Liver (tissue), 9 donors: ENCODE data around the gene UNC13D. TPM values are rescaled to one million over a fixed set of nuclear protein-coding genes. Genes with fewer than 3 reads are reported as not detected.
A peak's percentile ranks its signal among the peaks of the same experiment; 100 is the strongest.
"Not testable (repeated sequence)": the region's sequence is repeated elsewhere in the genome, so short reads cannot be mapped to it uniquely, and the experiment has no call there.

Source experiments
- DNase-seq: peaks from one replicate; pipeline ENCODE4 v3.0.0-alpha.2; 2017; ENCODE audit warnings: low spot score
- H3K27ac ChIP-seq, 2 donors: one replicate each; pipeline ENCODE4 v1.7.0; 2013; ENCODE audit warnings: inconsistent platforms in 2 of 2, low read length in 2 of 2, control low read depth in 1 of 2, low read depth in 1 of 2, mild to moderate bottlenecking in 1 of 2
- H3K27me3 ChIP-seq, 4 donors: one replicate each; pipeline versions ENCODE4 v1.6.1 to v1.7.0; 2013; ENCODE audit warnings: low read length in 3 of 4, inconsistent platforms in 1 of 4, mild to moderate bottlenecking in 1 of 4, moderate library complexity in 1 of 4; ENCODE audit not compliant: control insufficient read depth in 4 of 4, insufficient read depth in 4 of 4
- H3K36me3 ChIP-seq, 4 donors: one replicate each; pipeline versions ENCODE4 v1.6.1 to v1.7.0; 2013; ENCODE audit warnings: low read length in 3 of 4, mild to moderate bottlenecking in 3 of 4, low read depth in 1 of 4, moderate library complexity in 1 of 4; ENCODE audit not compliant: control insufficient read depth in 4 of 4, insufficient read depth in 3 of 4
- H3K4me1 ChIP-seq, 4 donors: one replicate each; pipeline versions ENCODE4 v1.6.1 to v1.7.0; 2013; ENCODE audit warnings: low read length in 3 of 4, mild to moderate bottlenecking in 3 of 4, moderate library complexity in 1 of 4; ENCODE audit not compliant: control insufficient read depth in 4 of 4, insufficient read depth in 4 of 4
- H3K4me3 ChIP-seq, 3 donors: one replicate each; pipeline versions ENCODE4 v1.6.1 to v1.7.0; 2013; ENCODE audit warnings: low read length in 3 of 3, control low read depth in 1 of 3, low read depth in 1 of 3, mild to moderate bottlenecking in 1 of 3
- H3K9ac ChIP-seq, 2 donors: one replicate each; pipeline ENCODE4 v1.7.0; 2013; ENCODE audit warnings: low read length in 2 of 2, mild to moderate bottlenecking in 2 of 2, moderate library complexity in 2 of 2, control low read depth in 1 of 2, low read depth in 1 of 2
- H3K9me3 ChIP-seq, 4 donors: one replicate each; pipeline versions ENCODE4 v1.6.1 to v1.7.0; 2013; ENCODE audit warnings: low read length in 3 of 4; ENCODE audit not compliant: control insufficient read depth in 4 of 4
- EGR1 ChIP-seq, 2 donors: IDR thresholded peaks; 2 replicates each; pipeline ENCODE4 v1.6.1; 2016 to 2018; ENCODE audit warnings: antibody characterized with exemption in 2 of 2, low read depth in 2 of 2
- FOXA2 ChIP-seq: IDR thresholded peaks from 2 replicates; pipeline ENCODE4 v1.6.1; 2016; ENCODE audit warnings: antibody characterized with exemption
- GABPA ChIP-seq, 2 donors: IDR thresholded peaks in 1 of 2; conservative IDR thresholded peaks in 1 of 2; 2 replicates each; pipeline ENCODE4 v1.6.1; 2016; ENCODE audit warnings: antibody characterized with exemption in 2 of 2, mild to moderate bottlenecking in 1 of 2, moderate library complexity in 1 of 2
- HNF4A ChIP-seq, 2 donors: conservative IDR thresholded peaks; 2 replicates each; pipeline ENCODE4 v1.6.1; 2016; ENCODE audit warnings: antibody characterized with exemption in 2 of 2, mild to moderate bottlenecking in 2 of 2
- HNF4G ChIP-seq: IDR thresholded peaks from 2 replicates; pipeline ENCODE4 v1.6.1; 2016; ENCODE audit warnings: antibody characterized with exemption
- JUND ChIP-seq, 2 donors: IDR thresholded peaks; 2 replicates each; pipeline ENCODE4 v1.6.1; 2016; ENCODE audit warnings: antibody characterized with exemption in 2 of 2
- MAX ChIP-seq: IDR thresholded peaks from 2 replicates; pipeline ENCODE4 v1.6.1; 2016; ENCODE audit warnings: antibody characterized with exemption
- NR2F2 ChIP-seq: IDR thresholded peaks from 2 replicates; pipeline ENCODE4 v1.6.1; 2016; ENCODE audit warnings: antibody characterized with exemption
- REST ChIP-seq: IDR thresholded peaks from 2 replicates; pipeline ENCODE4 v1.6.1; 2016; ENCODE audit warnings: antibody characterized with exemption, mild to moderate bottlenecking
- RXRA ChIP-seq, 2 donors: IDR thresholded peaks; 2 replicates each; pipeline ENCODE4 v1.6.1; 2017 to 2018; ENCODE audit warnings: antibody characterized with exemption in 2 of 2, mild to moderate bottlenecking in 1 of 2
- SP1 ChIP-seq: IDR thresholded peaks from 2 replicates; pipeline ENCODE4 v1.6.1; 2018; ENCODE audit warnings: antibody characterized with exemption, mild to moderate bottlenecking
- TAF1 ChIP-seq: conservative IDR thresholded peaks from 2 replicates; pipeline ENCODE4 v1.6.1; 2016; ENCODE audit warnings: antibody characterized with exemption, mild to moderate bottlenecking
- YY1 ChIP-seq: IDR thresholded peaks from 2 replicates; pipeline ENCODE4 v1.6.1; 2016; ENCODE audit warnings: antibody characterized with exemption, mild to moderate bottlenecking
- WGBS: extraction: QIAGEN DNeasy Blood & Tissue Kit; methylation state at CpG from one replicate; pipeline ENCODE4 v1.1.7; 2013; 5-methylcytosine and 5-hydroxymethylcytosine counted together
- polyA plus RNA-seq, 2 donors: library from polyadenylated mRNA; stranded (reverse) in 1 of 2; unstranded in 1 of 2; fragments of 200-250 nt in 1 of 2; fragments of >200 nt in 1 of 2; fragmentation: Nextera tagmentation in 1 of 2; extraction: Ambion mirVana in 1 of 2; gene quantifications; one replicate each; pipeline versions ENCODE4 v1.2.1 to v1.2.3, GENCODE V29; 2013 to 2015
- total RNA-seq, 2 donors: library from RNA; depleted of rRNA; stranded (reverse); fragments of >200 nt; gene quantifications; one replicate each; pipeline ENCODE4 v1.2.3, GENCODE V29; 2014
- TF ChIP-seq, protein P1 (sequence below): fragments of 150-350 bp; IDR thresholded peaks from 2 replicates; pipeline ENCODE4 v1.5.1; 2017; ENCODE audit warnings: improper control_type of control experiment, low read depth, low read length; ENCODE audit not compliant: missing input control
- TF ChIP-seq, protein P2 (sequence below): IDR thresholded peaks from 2 replicates; pipeline ENCODE4 v1.6.1; 2016; ENCODE audit warnings: antibody characterized with exemption
- donor health status: healthy.
- donor health status: healthy.
- donor health status: healthy.
- donor health status: healthy.
- donor health status: healthy.

UNC13D gene
- total and polyA plus RNA-seq, 4 donors, result 2.1 to 22.9 (median 7.6) TPM

DNA sequence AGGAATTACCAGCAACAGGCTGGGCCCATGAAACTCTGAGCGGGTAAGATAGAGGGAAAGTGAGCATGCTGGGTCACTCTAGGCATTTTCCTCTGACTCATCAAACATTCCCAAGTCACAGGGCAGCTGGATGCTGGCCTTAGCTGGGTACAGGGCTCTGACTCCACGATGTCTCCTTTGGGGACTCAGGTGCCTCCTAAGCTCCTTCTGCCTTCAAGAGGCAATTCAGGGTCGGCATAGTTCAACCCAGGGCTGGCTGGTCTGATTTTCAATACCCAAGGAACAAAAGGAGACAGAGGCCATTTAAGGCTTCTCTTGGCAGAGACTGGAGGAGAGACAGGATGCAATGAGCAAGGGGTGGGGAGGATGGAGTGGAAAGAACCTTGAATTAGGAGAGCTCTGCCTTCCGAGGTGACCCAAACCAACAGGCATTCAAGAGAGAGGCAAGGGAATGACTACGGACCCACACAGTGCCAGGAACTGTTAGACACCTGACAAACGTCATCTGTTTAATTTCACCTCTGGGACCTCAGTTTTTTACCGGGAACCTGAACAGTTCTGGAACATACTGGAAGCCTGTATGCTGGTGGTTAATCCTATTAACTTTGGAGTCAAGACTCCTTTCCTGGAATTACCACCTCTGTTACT lies 10.0 kb upstream of the UNC13D start (continued):
- TF ChIP-seq, protein P1, sequence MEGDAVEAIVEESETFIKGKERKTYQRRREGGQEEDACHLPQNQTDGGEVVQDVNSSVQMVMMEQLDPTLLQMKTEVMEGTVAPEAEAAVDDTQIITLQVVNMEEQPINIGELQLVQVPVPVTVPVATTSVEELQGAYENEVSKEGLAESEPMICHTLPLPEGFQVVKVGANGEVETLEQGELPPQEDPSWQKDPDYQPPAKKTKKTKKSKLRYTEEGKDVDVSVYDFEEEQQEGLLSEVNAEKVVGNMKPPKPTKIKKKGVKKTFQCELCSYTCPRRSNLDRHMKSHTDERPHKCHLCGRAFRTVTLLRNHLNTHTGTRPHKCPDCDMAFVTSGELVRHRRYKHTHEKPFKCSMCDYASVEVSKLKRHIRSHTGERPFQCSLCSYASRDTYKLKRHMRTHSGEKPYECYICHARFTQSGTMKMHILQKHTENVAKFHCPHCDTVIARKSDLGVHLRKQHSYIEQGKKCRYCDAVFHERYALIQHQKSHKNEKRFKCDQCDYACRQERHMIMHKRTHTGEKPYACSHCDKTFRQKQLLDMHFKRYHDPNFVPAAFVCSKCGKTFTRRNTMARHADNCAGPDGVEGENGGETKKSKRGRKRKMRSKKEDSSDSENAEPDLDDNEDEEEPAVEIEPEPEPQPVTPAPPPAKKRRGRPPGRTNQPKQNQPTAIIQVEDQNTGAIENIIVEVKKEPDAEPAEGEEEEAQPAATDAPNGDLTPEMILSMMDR, result no peak
- peak; percentile 61 for TF ChIP-seq REST

DNA sequence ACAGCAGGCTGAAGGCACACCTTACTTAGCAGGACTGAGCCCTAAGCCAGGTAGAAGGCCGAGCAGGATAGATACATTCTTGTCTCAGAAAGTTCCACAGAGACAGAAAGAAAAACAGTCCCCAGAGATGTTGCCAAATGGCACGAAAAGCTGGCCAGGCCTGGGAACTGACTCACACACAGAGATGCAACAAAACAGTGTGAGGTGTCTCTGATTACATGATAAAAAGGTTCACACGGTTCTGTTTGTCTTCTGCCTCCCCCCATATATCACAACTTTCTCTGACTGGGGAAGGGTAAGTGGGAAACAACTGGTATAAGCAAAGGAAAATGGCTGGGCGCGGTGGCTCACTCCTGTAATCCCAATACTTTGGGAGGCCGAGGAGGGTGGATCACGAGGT lies 9.2 kb upstream of the UNC13D start:
- no peak overlapping the region for H3K4me3 ChIP-seq
- H3K27me3 ChIP-seq, result no peaks in the 10 kb centered on the region
- TF ChIP-seq YY1 (peak; percentile 5), HNF4A (conservative IDR thresholded peaks at IDR 0.05) (no peak), HNF4G (no peak)
- 68% methylated on average over 7 of the region's 7 CpGs for WGBS
- no peak for DNase-seq
- peaks cover 2 to 46% (median 34%) of the 10 kb centered on the region in 4 donors for H3K4me1 ChIP-seq
- H3K9ac ChIP-seq, result no peak overlapping the region
- peaks cover 9 to 23% (median 18%) of the 10 kb centered on the region in 4 donors for H3K36me3 ChIP-seq
- H3K9me3 ChIP-seq, result no peaks in the 10 kb centered on the region
- H3K27ac ChIP-seq, result peak overlapping the region; percentile 19 to 96

DNA sequence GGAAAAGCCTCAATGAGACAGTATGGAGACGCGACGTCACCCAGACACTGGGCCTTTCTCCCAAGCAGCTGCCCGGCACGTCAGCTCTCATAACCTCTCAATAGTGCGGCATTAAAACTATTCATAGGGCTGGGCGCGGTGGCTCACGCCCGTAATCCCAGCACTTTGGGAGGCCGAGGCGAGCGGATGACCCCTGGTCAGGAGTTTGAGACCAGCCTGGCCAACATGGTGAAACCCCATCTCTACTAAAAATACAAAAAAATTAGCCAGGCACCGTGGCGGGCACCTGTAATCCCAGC lies 7.4 kb upstream of the UNC13D start:
- Histone ChIP-seq H3K4me1 (peaks cover 2 to 52% (median 33%) of the 10 kb centered on the region in 4 donors), H3K9ac (peak overlapping the region in 1 of 2 donors; percentile 8), H3K27ac (peak overlapping the region; percentile 77 to 78), H3K36me3 (peaks cover 19 to 41% (median 35%) of the 10 kb centered on the region in 4 donors)
- H3K4me3 ChIP-seq, H3K27me3 ChIP-seq, DNase-seq, H3K9me3 ChIP-seq: not testable (repeated sequence)
- WGBS, result 94% methylated on average over 15 of the region's 15 CpGs

- peak overlapping the region; percentile 77 to 78 for H3K27ac ChIP-seq
- peaks cover 24 to 45% (median 37%) of the 10 kb centered on the region in 4 donors for H3K36me3 ChIP-seq
- H3K9ac ChIP-seq, result peak overlapping the region in 1 of 2 donors; percentile 8
- H3K9me3 ChIP-seq, result no peaks in the 10 kb centered on the region
- H3K4me3 ChIP-seq, result no peak overlapping the region
- DNase-seq, result no peak
- 60% methylated on average over 12 of the region's 12 CpGs for WGBS
- no peaks in the 10 kb centered on the region for H3K27me3 ChIP-seq
- TF ChIP-seq JUND (IDR thresholded peaks at IDR 0.05) (peak in 1 of 2 donors; percentile 41), FOXA2 (no peak), GABPA (IDR thresholded peaks at IDR 0.05 in 1 of 2, conservative IDR thresholded peaks at IDR 0.05 in 1 of 2) (no peak), EGR1 (IDR thresholded peaks at IDR 0.05; ENCODE audit: low read depth in 2 of 2) (no peak), RXRA (IDR thresholded peaks at IDR 0.05) (peak in 1 of 2 donors; percentile 58), HNF4A (conservative IDR thresholded peaks at IDR 0.05) (peak; percentile 35 to 62), HNF4G (no peak), TAF1 (no peak), SP1 (no peak), REST (peak; percentile 30), MAX (peak; percentile 52), NR2F2 (no peak), YY1 (peak; percentile 87)
- TF ChIP-seq, protein P2, sequence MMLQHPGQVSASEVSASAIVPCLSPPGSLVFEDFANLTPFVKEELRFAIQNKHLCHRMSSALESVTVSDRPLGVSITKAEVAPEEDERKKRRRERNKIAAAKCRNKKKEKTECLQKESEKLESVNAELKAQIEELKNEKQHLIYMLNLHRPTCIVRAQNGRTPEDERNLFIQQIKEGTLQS, result no peak
- peaks cover 2 to 47% (median 29%) of the 10 kb centered on the region in 4 donors for H3K4me1 ChIP-seq
Measured at GRCh38 chr17:75850928-75851692, 6.9 kb upstream of the UNC13D start.
